Liver (tissue), 9 donors: Measurements from ENCODE around the gene VASH1. TPM values are rescaled to one million over a fixed set of nuclear protein-coding genes. Genes with fewer than 3 reads are reported as not detected.

Experiments
- DNase-seq: peaks from one replicate; pipeline ENCODE4 v3.0.0-alpha.2; 2017; ENCODE audit warnings: low spot score
- H3K27ac ChIP-seq, 2 donors: one replicate each; pipeline ENCODE4 v1.7.0; 2013; ENCODE audit warnings: inconsistent platforms in 2 of 2, low read length in 2 of 2, control low read depth in 1 of 2, low read depth in 1 of 2, mild to moderate bottlenecking in 1 of 2
- H3K27me3 ChIP-seq, 4 donors: one replicate each; pipeline versions ENCODE4 v1.6.1 to v1.7.0; 2013; ENCODE audit warnings: low read length in 3 of 4, inconsistent platforms in 1 of 4, mild to moderate bottlenecking in 1 of 4, moderate library complexity in 1 of 4; ENCODE audit not compliant: control insufficient read depth in 4 of 4, insufficient read depth in 4 of 4
- H3K36me3 ChIP-seq, 4 donors: one replicate each; pipeline versions ENCODE4 v1.6.1 to v1.7.0; 2013; ENCODE audit warnings: low read length in 3 of 4, mild to moderate bottlenecking in 3 of 4, low read depth in 1 of 4, moderate library complexity in 1 of 4; ENCODE audit not compliant: control insufficient read depth in 4 of 4, insufficient read depth in 3 of 4
- H3K4me1 ChIP-seq, 4 donors: one replicate each; pipeline versions ENCODE4 v1.6.1 to v1.7.0; 2013; ENCODE audit warnings: low read length in 3 of 4, mild to moderate bottlenecking in 3 of 4, moderate library complexity in 1 of 4; ENCODE audit not compliant: control insufficient read depth in 4 of 4, insufficient read depth in 4 of 4
- H3K4me3 ChIP-seq, 3 donors: one replicate each; pipeline versions ENCODE4 v1.6.1 to v1.7.0; 2013; ENCODE audit warnings: low read length in 3 of 3, control low read depth in 1 of 3, low read depth in 1 of 3, mild to moderate bottlenecking in 1 of 3
- H3K9ac ChIP-seq, 2 donors: one replicate each; pipeline ENCODE4 v1.7.0; 2013; ENCODE audit warnings: low read length in 2 of 2, mild to moderate bottlenecking in 2 of 2, moderate library complexity in 2 of 2, control low read depth in 1 of 2, low read depth in 1 of 2
- H3K9me3 ChIP-seq, 4 donors: one replicate each; pipeline versions ENCODE4 v1.6.1 to v1.7.0; 2013; ENCODE audit warnings: low read length in 3 of 4; ENCODE audit not compliant: control insufficient read depth in 4 of 4
- ATF3 ChIP-seq: IDR thresholded peaks from 2 replicates; pipeline ENCODE4 v1.6.1; 2016; ENCODE audit warnings: antibody characterized with exemption
- CTCF ChIP-seq: fragments of 150-350 bp; IDR thresholded peaks from 2 replicates; pipeline ENCODE4 v1.5.1; 2017; ENCODE audit warnings: improper control_type of control experiment, low read depth, low read length; ENCODE audit not compliant: missing input control
- EGR1 ChIP-seq, 2 donors: IDR thresholded peaks; 2 replicates each; pipeline ENCODE4 v1.6.1; 2016 to 2018; ENCODE audit warnings: antibody characterized with exemption in 2 of 2, low read depth in 2 of 2
- FOXA1 ChIP-seq: IDR thresholded peaks from 2 replicates; pipeline ENCODE4 v1.6.1; 2016; ENCODE audit warnings: antibody characterized with exemption
- FOXA2 ChIP-seq: IDR thresholded peaks from 2 replicates; pipeline ENCODE4 v1.6.1; 2016; ENCODE audit warnings: antibody characterized with exemption
- GABPA ChIP-seq, 2 donors: IDR thresholded peaks in 1 of 2; conservative IDR thresholded peaks in 1 of 2; 2 replicates each; pipeline ENCODE4 v1.6.1; 2016; ENCODE audit warnings: antibody characterized with exemption in 2 of 2, mild to moderate bottlenecking in 1 of 2, moderate library complexity in 1 of 2
- HNF4A ChIP-seq, 2 donors: conservative IDR thresholded peaks; 2 replicates each; pipeline ENCODE4 v1.6.1; 2016; ENCODE audit warnings: antibody characterized with exemption in 2 of 2, mild to moderate bottlenecking in 2 of 2
- HNF4G ChIP-seq: IDR thresholded peaks from 2 replicates; pipeline ENCODE4 v1.6.1; 2016; ENCODE audit warnings: antibody characterized with exemption
- JUND ChIP-seq, 2 donors: IDR thresholded peaks; 2 replicates each; pipeline ENCODE4 v1.6.1; 2016; ENCODE audit warnings: antibody characterized with exemption in 2 of 2
- MAX ChIP-seq: IDR thresholded peaks from 2 replicates; pipeline ENCODE4 v1.6.1; 2016; ENCODE audit warnings: antibody characterized with exemption
- NR2F2 ChIP-seq: IDR thresholded peaks from 2 replicates; pipeline ENCODE4 v1.6.1; 2016; ENCODE audit warnings: antibody characterized with exemption
- RAD21 ChIP-seq, 2 donors: IDR thresholded peaks; 2 replicates each; pipeline ENCODE4 v1.6.1; 2016; ENCODE audit warnings: antibody characterized with exemption in 2 of 2, mild to moderate bottlenecking in 2 of 2
- REST ChIP-seq: IDR thresholded peaks from 2 replicates; pipeline ENCODE4 v1.6.1; 2016; ENCODE audit warnings: antibody characterized with exemption, mild to moderate bottlenecking
- RXRA ChIP-seq, 2 donors: IDR thresholded peaks; 2 replicates each; pipeline ENCODE4 v1.6.1; 2017 to 2018; ENCODE audit warnings: antibody characterized with exemption in 2 of 2, mild to moderate bottlenecking in 1 of 2
- SP1 ChIP-seq: IDR thresholded peaks from 2 replicates; pipeline ENCODE4 v1.6.1; 2018; ENCODE audit warnings: antibody characterized with exemption, mild to moderate bottlenecking
- TAF1 ChIP-seq: conservative IDR thresholded peaks from 2 replicates; pipeline ENCODE4 v1.6.1; 2016; ENCODE audit warnings: antibody characterized with exemption, mild to moderate bottlenecking
- YY1 ChIP-seq: IDR thresholded peaks from 2 replicates; pipeline ENCODE4 v1.6.1; 2016; ENCODE audit warnings: antibody characterized with exemption, mild to moderate bottlenecking
- ZBTB33 ChIP-seq: IDR thresholded peaks from 2 replicates; pipeline ENCODE4 v1.6.1; 2016; ENCODE audit warnings: antibody characterized with exemption
- WGBS: extraction: QIAGEN DNeasy Blood & Tissue Kit; methylation state at CpG from one replicate; pipeline ENCODE4 v1.1.7; 2013; 5-methylcytosine and 5-hydroxymethylcytosine counted together
- polyA plus RNA-seq, 2 donors: library from polyadenylated mRNA; stranded (reverse) in 1 of 2; unstranded in 1 of 2; fragments of 200-250 nt in 1 of 2; fragments of >200 nt in 1 of 2; fragmentation: Nextera tagmentation in 1 of 2; extraction: Ambion mirVana in 1 of 2; gene quantifications; one replicate each; pipeline versions ENCODE4 v1.2.1 to v1.2.3, GENCODE V29; 2013 to 2015
- total RNA-seq, 2 donors: library from RNA; depleted of rRNA; stranded (reverse); fragments of >200 nt; gene quantifications; one replicate each; pipeline ENCODE4 v1.2.3, GENCODE V29; 2014
- donor health status: healthy.
- donor health status: healthy.
- donor health status: healthy.
- donor health status: healthy.
- donor health status: healthy.

The VASH1 gene
- total and polyA plus RNA-seq, 4 donors = 0.94 to 5.9 (median 4.3) TPM

GRCh38 chr14:76715101-76715500 is 46.2 kb upstream of the VASH1 start:
- 58% methylated on average over 6 of the region's 6 CpGs for WGBS
- H3K27me3 ChIP-seq = no peaks in the 10 kb centered on the region
- TF ChIP-seq HNF4G (no peak), FOXA1 (no peak), ATF3 (no peak), FOXA2 (no peak), TAF1 (no peak), YY1 (no peak), NR2F2 (no peak), MAX (no peak), SP1 (no peak), RAD21 (IDR thresholded peaks at IDR 0.05) (no peak)
- DNase-seq = no peak
- no peaks in the 10 kb centered on the region for H3K9me3 ChIP-seq
- no peak overlapping the region for H3K9ac ChIP-seq
- no peak overlapping the region for H3K27ac ChIP-seq
- no peaks in the 10 kb centered on the region for H3K36me3 ChIP-seq
- H3K4me3 ChIP-seq = no peak overlapping the region
- H3K4me1 ChIP-seq = peaks cover 0 to under 1% (median 0%) of the 10 kb centered on the region in 4 donors

GRCh38 chr14:76715511-76716081 is 45.7 kb upstream of the VASH1 start:
- no peak overlapping the region for H3K4me3 ChIP-seq
- WGBS = 63% methylated on average over 7 of the region's 7 CpGs
- no peak for DNase-seq
- TF ChIP-seq RXRA (IDR thresholded peaks at IDR 0.05) (no peak), FOXA1 (no peak), MAX (no peak), REST (no peak), GABPA (IDR thresholded peaks at IDR 0.05 in 1 of 2, conservative IDR thresholded peaks at IDR 0.05 in 1 of 2) (no peak), RAD21 (IDR thresholded peaks at IDR 0.05) (no peak), NR2F2 (no peak), EGR1 (IDR thresholded peaks at IDR 0.05; ENCODE audit: low read depth in 2 of 2) (no peak), ZBTB33 (no peak), HNF4G (no peak), YY1 (no peak), SP1 (no peak), ATF3 (no peak), TAF1 (no peak), HNF4A (conservative IDR thresholded peaks at IDR 0.05) (no peak), CTCF (no peak), FOXA2 (no peak), JUND (IDR thresholded peaks at IDR 0.05) (no peak)
- H3K27me3 ChIP-seq = no peaks in the 10 kb centered on the region
- peak overlapping the region; percentile 8 to 56 for H3K27ac ChIP-seq
- no peak overlapping the region for H3K9ac ChIP-seq
- H3K9me3 ChIP-seq = no peaks in the 10 kb centered on the region
- peaks cover 0 to 5% (median under 1%) of the 10 kb centered on the region in 4 donors for H3K4me1 ChIP-seq
- H3K36me3 ChIP-seq = no peaks in the 10 kb centered on the region
